ENCODE data around the gene TSPEAR.
"Not testable (repeated sequence)": the region's sequence is repeated elsewhere in the genome, so short reads cannot be mapped to it uniquely, and the experiment has no call there.

The TSPEAR gene

GRCh38 chr21:44568667-44569556 lies 142.5 kb downstream of the TSPEAR start:
- no peak for DNase-seq (ENCODE audit: low read depth)

GRCh38 chr21:44568261-44568660 lies 143.1 kb downstream of the TSPEAR start:
- no peak for DNase-seq (ENCODE audit: low read depth)

- DNase-seq (ENCODE audit: low read depth): no peak
Observed at GRCh38 chr21:44567481-44568171, 143.7 kb downstream of the TSPEAR start.

- DNase-seq (ENCODE audit: low read depth): no peak
Observed at GRCh38 chr21:44566403-44566802, 145.0 kb downstream of the TSPEAR start.

DNA sequence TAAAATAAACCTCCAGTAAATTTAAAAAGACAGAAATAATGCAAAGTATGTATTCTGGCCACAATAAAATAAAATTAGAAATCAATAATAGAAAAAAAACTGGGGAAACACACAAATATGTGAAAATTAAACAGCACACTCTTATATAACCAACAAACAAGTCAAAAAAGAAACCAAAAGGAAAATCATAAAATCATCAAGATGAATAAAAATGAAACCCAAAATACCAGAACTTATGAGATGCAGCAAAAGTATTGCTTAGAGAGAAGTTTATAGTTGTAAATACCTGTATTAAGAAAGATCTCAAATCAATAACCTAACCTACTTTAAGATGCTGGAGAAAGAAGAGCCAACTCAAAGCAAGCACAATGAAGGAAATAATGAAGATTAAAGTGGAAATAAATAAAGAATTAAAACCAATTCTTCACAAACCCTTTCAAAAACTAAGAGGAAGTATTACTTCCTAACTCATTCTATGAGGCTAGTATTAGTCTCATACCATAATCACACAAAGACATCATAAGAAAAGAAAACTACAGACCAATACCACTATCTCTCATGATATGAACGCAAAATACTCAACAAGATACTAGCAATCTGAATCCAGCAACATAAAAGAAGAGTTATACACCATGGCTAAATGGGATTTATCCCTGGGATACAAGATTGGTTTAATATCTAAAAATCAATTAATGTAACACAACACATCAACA lies 146.3 kb downstream of the TSPEAR start:
- DNase-seq (ENCODE audit: low read depth): no peak

DNA sequence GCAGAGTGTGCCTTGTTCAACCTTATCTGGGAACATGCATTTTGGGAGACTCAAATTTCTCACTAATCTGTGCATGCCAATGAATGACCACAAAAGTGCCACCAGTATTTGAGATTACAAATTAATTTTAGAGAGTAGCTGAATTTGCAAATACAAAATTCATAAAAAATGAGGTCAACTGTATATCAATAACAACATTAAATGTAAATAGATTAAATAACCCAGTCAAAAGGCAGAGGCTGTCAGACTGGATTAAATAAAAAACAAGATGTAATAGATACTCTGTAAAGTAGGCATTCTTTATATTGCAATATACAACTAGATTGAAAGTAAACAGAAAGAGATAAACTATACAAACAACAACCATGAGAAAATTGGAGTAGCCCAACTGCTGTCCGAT lies 147.3 kb downstream of the TSPEAR start:
- no peak for DNase-seq (ENCODE audit: low read depth)

DNA sequence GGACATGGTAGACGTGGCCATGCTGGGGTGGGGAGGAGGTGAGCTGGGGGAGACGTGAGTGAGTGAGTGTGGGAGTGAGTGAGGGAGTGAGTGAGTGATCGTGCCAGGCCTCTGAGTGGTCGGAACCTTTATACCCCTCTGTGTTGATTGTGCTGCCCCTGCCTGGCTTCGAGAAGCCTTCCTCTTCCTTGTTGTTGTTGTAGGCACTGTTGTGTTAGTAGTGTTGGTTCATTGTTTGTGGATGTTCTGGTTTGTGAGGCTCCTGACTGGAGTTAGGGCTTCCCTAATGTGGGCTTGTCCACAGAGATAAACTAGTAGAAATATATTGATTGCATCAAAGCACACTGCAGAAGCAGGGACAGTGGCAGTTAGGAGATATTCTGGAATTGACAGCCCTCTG lies 152.7 kb downstream of the TSPEAR start, which contains the start of gene KRTAP10-3:
KRTAP10-3 (minus strand) TSS at position 101 of the 400 bp plus-strand sequence; CDS start at position 21, 80 bp downstream.
- DNase-seq (ENCODE audit: low read depth): no peak

GRCh38 chr21:44558329-44558675 lies 153.1 kb downstream of the TSPEAR start:
- DNase-seq (ENCODE audit: low read depth): not testable (repeated sequence)

DNA sequence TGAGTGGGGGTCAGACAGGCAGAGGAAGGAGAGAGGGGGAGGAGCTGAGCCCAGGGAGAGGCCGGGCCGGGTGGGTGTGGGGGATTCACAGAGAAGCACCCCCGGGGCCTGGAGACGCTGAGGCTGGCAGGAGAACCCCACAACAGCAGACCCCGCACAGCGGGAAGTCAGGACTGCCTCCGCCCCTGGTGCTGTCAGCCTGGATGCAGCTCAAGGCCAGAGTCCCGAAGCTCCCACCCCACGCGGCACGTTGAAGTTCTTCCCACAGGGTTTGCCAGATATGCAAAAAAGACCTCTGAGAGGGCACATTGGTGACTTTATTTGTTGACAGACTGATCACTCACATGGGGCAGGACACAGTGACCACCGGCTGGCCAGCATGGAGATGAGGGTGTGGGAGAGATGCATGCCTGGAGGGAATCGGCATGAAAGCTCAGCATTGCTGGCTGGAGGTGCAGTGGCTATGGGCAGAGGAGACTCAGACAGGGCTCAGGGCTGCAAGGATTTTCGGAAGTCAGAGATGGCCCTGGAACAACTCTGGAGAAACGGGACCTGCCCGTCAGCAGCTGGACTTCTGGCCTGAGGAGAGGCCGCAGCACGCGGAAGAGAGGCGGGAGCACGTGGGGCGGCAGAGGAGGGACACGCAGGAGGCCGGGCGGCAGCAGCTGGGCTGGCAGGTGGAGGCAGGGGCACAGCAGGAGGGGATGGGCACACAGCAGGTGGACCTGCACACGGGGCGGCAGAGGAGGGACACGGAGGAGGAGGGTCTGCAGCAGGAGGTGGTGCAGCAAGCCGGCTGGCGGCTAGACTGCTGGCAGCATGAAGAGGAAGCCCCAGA lies 153.7 kb downstream of the TSPEAR start:
- no peak for DNase-seq (ENCODE audit: low read depth)

DNA sequence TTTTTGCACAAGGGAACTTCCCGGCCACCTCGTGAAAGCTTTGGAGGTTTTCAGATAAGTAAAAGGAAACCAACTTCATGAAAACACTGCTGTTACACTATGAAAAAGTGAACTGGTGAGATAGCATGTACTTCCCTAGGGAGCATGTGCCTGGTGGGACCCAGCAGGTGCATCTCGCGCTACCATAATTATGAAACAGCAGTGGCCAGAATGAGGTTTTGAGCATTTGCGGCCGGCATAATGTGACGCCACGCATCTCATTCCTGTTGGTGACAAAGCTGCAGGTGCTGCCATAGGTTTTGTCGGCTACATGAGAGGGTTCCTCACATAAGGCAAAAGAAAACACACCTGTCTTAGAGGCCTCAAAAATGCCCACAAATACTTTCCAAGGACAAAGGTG lies 154.5 kb downstream of the TSPEAR start:
- no peak for DNase-seq (ENCODE audit: low read depth)

DNA sequence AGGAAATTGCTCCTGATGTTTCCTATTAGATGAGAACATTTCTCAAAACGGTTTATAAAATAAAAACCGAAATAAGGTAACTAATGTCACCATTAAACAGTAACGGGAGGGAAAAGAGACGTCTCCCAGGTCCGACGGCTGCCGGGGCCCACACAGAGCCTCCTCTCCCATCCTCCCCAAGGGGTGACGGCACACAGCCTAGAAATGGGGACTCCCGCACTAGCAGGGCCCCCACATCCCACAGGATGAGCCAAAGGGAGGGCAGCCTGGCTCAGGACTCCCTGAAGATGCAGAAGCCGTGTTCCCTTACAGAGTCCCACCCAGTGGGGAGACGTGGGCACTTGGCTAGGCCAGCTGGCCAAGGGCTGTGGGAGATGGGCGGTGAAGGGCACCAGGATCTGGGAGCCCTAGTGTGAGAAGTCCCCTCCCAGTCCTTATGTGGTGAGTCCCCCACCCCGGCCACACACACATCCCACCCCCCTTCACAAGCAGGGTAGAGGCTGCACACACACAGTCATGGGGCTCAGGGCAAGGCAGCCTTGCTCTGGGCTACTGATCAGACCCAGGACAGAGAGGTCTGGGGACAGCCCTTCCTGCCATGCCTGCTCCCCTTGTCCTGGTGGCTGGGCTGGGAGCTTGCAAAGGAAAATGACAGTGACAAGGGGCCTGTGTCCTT lies 156.0 kb downstream of the TSPEAR start:
- no peak for DNase-seq (ENCODE audit: low read depth)

DNA sequence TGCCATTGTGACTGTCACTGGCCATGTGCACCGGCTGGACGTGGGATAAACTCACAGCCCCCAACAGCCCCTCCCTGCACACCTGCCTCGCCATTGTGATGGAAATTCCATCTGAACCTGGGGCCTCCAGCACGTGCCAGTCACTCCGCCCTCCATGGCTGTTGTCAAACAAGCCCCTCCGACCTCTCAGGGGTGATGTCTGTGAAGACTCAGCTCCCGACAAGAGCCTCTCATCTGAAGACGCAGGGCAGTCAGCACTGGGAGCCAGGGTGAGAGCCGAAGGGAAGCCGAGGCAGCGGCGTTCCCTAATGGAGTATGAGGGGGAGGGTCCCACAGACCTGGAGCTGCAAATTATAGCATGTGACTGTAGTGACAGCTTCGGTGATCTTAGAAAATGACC lies 158.7 kb downstream of the TSPEAR start:
- DNase-seq (ENCODE audit: low read depth): no peak

GRCh38 chr21:44552136-44552535 lies 159.2 kb downstream of the TSPEAR start:
- no peak for DNase-seq (ENCODE audit: low read depth)

DNA sequence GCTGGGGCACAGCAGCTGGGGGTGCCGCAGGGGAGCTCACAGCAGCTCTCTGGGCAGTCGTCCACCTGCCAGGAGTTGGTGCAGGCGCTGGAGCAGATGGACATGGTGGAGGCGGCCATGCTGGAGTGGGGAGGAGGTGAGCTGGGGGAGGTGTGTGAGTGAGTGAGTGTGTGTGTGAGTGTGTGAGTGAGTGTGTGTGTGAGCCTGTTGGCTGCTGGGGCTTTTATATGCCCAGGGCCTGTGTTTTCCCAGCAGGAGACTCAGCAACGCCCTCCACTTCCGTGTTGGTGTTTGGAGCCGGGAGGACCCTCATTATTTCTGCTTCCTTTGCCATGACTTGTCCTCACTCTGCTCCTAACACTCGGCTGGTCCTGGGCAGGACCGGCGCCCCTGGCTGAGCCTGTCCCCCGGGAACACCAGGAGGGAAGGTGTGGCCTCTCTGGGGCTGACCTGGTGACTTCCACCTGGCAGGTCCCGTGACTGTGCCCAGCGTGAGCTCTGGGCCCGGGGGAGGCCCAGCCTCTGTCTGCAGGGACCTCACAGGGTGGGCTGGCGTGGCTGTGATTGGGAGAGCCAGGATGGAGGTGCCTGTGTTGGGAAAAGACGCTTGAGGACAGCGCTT lies 159.9 kb downstream of the TSPEAR start, which contains the start of gene KRTAP10-2:
KRTAP10-2 (minus strand) TSS at position 166 of the 622 bp plus-strand sequence; CDS start at position 119, 47 bp downstream.
- DNase-seq (ENCODE audit: low read depth): no peak

DNA sequence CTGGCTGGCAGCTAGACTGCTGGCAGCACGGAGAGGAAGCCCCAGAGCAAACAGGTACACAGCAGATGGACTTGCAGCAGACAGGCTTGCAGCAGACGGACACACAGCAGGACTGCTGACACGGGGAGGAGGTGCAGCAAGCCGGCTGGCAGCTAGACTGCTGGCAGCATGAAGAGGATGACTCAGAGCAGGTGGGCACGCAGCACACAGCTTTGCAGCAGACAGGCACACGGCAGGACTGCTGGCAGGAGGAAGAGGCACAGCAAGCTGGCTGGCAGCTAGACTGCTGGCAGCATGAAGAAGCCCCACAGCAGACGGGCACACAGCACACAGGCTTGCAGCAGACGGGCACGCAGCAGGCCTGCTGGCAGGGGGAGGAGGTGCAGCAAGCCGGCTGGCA lies 160.6 kb downstream of the TSPEAR start:
- no peak for DNase-seq (ENCODE audit: low read depth)

GRCh38 chr21:44550285-44550684 lies 161.1 kb downstream of the TSPEAR start:
- DNase-seq (ENCODE audit: low read depth): not testable (repeated sequence)

- no peak for DNase-seq (ENCODE audit: low read depth)
Observed at GRCh38 chr21:44549525-44550211, 161.7 kb downstream of the TSPEAR start.

GRCh38 chr21:44548922-44549321 lies 162.4 kb downstream of the TSPEAR start:
- DNase-seq (ENCODE audit: low read depth): no peak

DNA sequence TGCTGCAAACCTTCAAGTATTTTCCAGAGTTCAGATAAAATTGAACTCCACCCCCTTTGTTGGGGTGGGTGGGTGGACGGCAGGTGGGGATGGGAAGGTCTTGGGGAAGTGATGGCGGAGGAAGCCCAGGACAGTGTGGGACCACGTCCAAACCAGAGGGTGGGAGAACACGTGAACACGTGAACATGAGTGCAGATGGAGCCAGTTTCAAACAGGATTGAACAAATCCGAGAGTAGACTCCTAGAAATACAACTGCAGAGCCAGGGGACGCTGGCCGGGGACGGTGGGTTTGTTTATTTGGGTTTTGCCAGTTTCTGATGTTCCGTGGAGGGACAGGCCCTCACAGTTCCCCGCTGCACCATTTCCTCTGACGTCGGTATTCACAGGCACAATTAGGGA lies 163.0 kb downstream of the TSPEAR start:
- DNase-seq (ENCODE audit: low read depth): no peak
